ENCODE data around the gene TRMT44. TPM values are rescaled to one million over a fixed set of nuclear protein-coding genes. Genes with fewer than 3 reads are reported as not detected.

The TRMT44 gene
- total RNA-seq, 1 experiment from 2014 or later: 8.7 TPM

- no peak for DNase-seq (ENCODE audit: low read depth)
These were observed 52.9 kb downstream of the TRMT44 start for GRCh38 chr4:8493484-8493883.

- DNase-seq (ENCODE audit: low read depth): no peak
These were observed 53.6 kb downstream of the TRMT44 start for GRCh38 chr4:8494218-8494617.

- DNase-seq (ENCODE audit: low read depth): no peak
These were observed 54.5 kb downstream of the TRMT44 start for GRCh38 chr4:8494983-8495548.

- DNase-seq (ENCODE audit: low read depth): no peak
These were observed 55.2 kb downstream of the TRMT44 start for GRCh38 chr4:8495803-8496202.

- DNase-seq (ENCODE audit: low read depth): no peak
These were observed 57.2 kb downstream of the TRMT44 start for GRCh38 chr4:8497762-8498161.

- no peak for DNase-seq (ENCODE audit: low read depth)
These were observed 60.4 kb downstream of the TRMT44 start for GRCh38 chr4:8500966-8501365.

GRCh38 chr4:8501781-8502180, 61.2 kb downstream of the TRMT44 start:
- DNase-seq (ENCODE audit: low read depth): no peak

- DNase-seq (ENCODE audit: low read depth): no peak
These were observed 61.8 kb downstream of the TRMT44 start for GRCh38 chr4:8502371-8502770.

GRCh38 chr4:8502836-8503585, 62.4 kb downstream of the TRMT44 start:
- DNase-seq (ENCODE audit: low read depth): peak; percentile 13

- DNase-seq (ENCODE audit: low read depth): peak; percentile 13
These were observed 63.2 kb downstream of the TRMT44 start for GRCh38 chr4:8503801-8504200.

- DNase-seq (ENCODE audit: low read depth): no peak
These were observed 63.9 kb downstream of the TRMT44 start for GRCh38 chr4:8504279-8505007.

- no peak for DNase-seq (ENCODE audit: low read depth)
These were observed 64.7 kb downstream of the TRMT44 start for GRCh38 chr4:8505229-8505628.

- no peak for DNase-seq (ENCODE audit: low read depth)
These were observed 65.4 kb downstream of the TRMT44 start for GRCh38 chr4:8506006-8506372.

GRCh38 chr4:8506373-8507195, 66.0 kb downstream of the TRMT44 start:
- DNase-seq (ENCODE audit: low read depth): peak; percentile 21

GRCh38 chr4:8507196-8507570, 66.6 kb downstream of the TRMT44 start:
- no peak for DNase-seq (ENCODE audit: low read depth)

- no peak for DNase-seq (ENCODE audit: low read depth)
These were observed 67.0 kb downstream of the TRMT44 start for GRCh38 chr4:8507624-8508023.

- DNase-seq (ENCODE audit: low read depth): no peak
These were observed 67.7 kb downstream of the TRMT44 start for GRCh38 chr4:8508266-8508665.

- no peak for DNase-seq (ENCODE audit: low read depth)
These were observed 68.2 kb downstream of the TRMT44 start for GRCh38 chr4:8508740-8509139.

- no peak for DNase-seq (ENCODE audit: low read depth)
These were observed 68.9 kb downstream of the TRMT44 start for GRCh38 chr4:8509311-8509950.

- no peak for DNase-seq (ENCODE audit: low read depth)
These were observed 69.6 kb downstream of the TRMT44 start for GRCh38 chr4:8510191-8510590.

GRCh38 chr4:8510611-8511285, 70.2 kb downstream of the TRMT44 start:
- DNase-seq (ENCODE audit: low read depth): no peak

Measured in M059J (cell line).